ENCODE data around the gene RSPH6A. TPM values are rescaled to one million over a fixed set of nuclear protein-coding genes. Genes with fewer than 3 reads are reported as not detected.

RSPH6A gene
- total and polyA plus RNA-seq, 2 experiments from 2014 or later: not detected

DNA sequence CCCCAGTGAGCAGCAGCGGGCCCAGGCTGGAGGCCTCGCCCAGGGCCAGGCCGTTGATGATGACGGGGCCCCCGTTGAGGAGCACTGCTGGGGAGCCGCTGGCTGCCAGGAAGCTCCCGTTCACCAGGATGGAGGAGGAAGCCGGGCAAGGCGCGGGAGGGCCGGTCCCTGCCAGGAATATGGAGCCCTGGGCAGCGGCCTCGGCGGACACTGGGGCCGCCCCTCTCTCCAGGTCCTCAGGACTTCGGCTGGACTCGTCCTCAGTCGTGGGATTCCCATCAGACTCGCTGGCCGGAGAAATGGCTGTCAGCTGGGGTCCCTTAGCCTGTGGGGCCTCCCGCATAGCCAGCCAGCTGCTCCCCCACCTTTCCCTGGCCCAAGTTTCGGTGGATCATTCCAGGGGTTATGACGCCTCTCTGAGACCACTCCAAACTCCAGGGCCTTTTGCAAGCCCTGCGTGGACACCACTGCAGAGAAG is 48.2 kb downstream of the RSPH6A start:
- WGBS, 2 experiments (ENCODE audit: low coverage in 1 of 2, low lambda C conversion rate in 2 of 2, missing lambda C conversion rate in 2 of 2): 2 to 3% methylated on average over 20 to 21 of the region's 24 CpGs
- H3K4me1 ChIP-seq (ENCODE audit: insufficient read depth): peaks cover 5% of the 10 kb centered on the region; the same call in 1 of the 2 replicates

DNA sequence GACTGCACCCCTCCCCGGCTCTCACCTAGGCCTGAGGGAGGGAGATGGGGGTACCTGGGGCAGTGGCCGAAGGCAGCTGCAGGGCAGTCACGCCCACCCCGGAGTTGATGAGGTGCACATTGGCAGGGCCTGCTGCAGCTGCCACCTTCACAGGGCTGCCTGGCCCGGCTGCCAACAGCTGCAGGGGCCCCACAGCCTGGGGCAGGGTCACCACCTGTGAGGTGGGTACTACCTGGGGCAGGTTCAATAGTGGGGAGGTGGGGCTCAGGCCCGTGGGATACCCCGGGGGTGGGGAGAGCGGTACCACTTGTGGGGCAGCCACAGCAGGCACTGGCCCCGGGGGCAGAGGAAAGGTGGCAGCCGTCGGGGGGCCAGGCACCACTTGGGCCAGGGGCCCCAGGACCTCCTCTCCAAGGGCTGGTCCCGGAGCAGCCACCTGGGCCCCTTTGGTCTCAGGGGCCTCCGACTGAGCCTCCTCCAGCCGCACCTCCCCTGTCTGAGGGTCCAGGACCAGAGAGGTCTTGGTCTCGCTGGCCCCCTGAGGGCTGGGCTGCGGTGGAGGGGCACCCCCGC is 48.7 kb downstream of the RSPH6A start:
- Histone ChIP-seq H3K27ac (peak overlapping the region; percentile 94), H3K4me2 (ENCODE audit: unreplicated experiment) (peak overlapping the region; percentile 95), H3K36me3 (ENCODE audit: low read depth) (no peaks in the 10 kb centered on the region), H3F3A (ENCODE audit: insufficient read depth) (peaks cover 5% of the 10 kb centered on the region; the same call in 1 of the 2 replicates), H3K79me2 (ENCODE audit: insufficient read depth) (peaks cover 18% of the 10 kb centered on the region; the same call in 1 of the 2 replicates), H3K4me3 (peak overlapping the region; percentile 95), H3K4me1 (ENCODE audit: insufficient read depth) (peaks cover 5% of the 10 kb centered on the region; the same call in 1 of the 2 replicates), H3K9ac (peak overlapping the region; percentile 95), H4K20me1 (ENCODE audit: insufficient read depth) (no peaks in the 10 kb centered on the region), H3K9me3 (ENCODE audit: low read depth) (no peaks in the 10 kb centered on the region), H3K9me2 (ENCODE audit: insufficient read depth) (no peaks in the 10 kb centered on the region), H3K27me3 (replicated peaks; ENCODE audit: insufficient read depth) (no peaks in the 10 kb centered on the region), H2AFZ (0 out of 2 replicates have a peak overlapping the region, but pooled peaks have one; percentile 52)
- TF ChIP-seq EZH2 (IDR thresholded peaks at IDR 0.05; ENCODE audit: insufficient read depth, poor library complexity, severe bottlenecking): no peak
- no peak for TF ChIP-seq EZH2phosphoT487 (IDR thresholded peaks at IDR 0.05; ENCODE audit: insufficient read depth, low read depth)
- in situ Hi-C loops (cut with MboI): no loop called here
- no peak for DNase-seq
- WGBS, 2 experiments (ENCODE audit: low coverage in 1 of 2, low lambda C conversion rate in 2 of 2, missing lambda C conversion rate in 2 of 2): 61 to 77% methylated on average over 7 to 16 of the region's 17 CpGs

More for the DNA sequence above, 48.2 kb downstream of the RSPH6A start:
- no peak for TF ChIP-seq EZH2phosphoT487 (IDR thresholded peaks at IDR 0.05; ENCODE audit: insufficient read depth, low read depth)
- TF ChIP-seq EZH2 (IDR thresholded peaks at IDR 0.05; ENCODE audit: insufficient read depth, poor library complexity, severe bottlenecking): no peak
- Histone ChIP-seq H3K9me3 (ENCODE audit: low read depth) (no peaks in the 10 kb centered on the region), H3F3A (ENCODE audit: insufficient read depth) (peaks cover 7% of the 10 kb centered on the region; the same call in 1 of the 2 replicates), H3K27me3 (replicated peaks; ENCODE audit: insufficient read depth) (no peaks in the 10 kb centered on the region), H3K79me2 (ENCODE audit: insufficient read depth) (peaks cover 18% of the 10 kb centered on the region; the same call in 1 of the 2 replicates), H3K36me3 (ENCODE audit: low read depth) (no peaks in the 10 kb centered on the region), H3K9ac (peak overlapping the region; percentile 95), H2AFZ (peak overlapping the region; percentile 52), H3K4me2 (ENCODE audit: unreplicated experiment) (peak overlapping the region; percentile 95), H3K9me2 (ENCODE audit: insufficient read depth) (no peaks in the 10 kb centered on the region), H4K20me1 (ENCODE audit: insufficient read depth) (no peaks in the 10 kb centered on the region), H3K27ac (peak overlapping the region; percentile 94), H3K4me3 (peak overlapping the region; percentile 95)
- in situ Hi-C loops (cut with MboI): no loop called here
- peak; percentile 71 for DNase-seq

DNA sequence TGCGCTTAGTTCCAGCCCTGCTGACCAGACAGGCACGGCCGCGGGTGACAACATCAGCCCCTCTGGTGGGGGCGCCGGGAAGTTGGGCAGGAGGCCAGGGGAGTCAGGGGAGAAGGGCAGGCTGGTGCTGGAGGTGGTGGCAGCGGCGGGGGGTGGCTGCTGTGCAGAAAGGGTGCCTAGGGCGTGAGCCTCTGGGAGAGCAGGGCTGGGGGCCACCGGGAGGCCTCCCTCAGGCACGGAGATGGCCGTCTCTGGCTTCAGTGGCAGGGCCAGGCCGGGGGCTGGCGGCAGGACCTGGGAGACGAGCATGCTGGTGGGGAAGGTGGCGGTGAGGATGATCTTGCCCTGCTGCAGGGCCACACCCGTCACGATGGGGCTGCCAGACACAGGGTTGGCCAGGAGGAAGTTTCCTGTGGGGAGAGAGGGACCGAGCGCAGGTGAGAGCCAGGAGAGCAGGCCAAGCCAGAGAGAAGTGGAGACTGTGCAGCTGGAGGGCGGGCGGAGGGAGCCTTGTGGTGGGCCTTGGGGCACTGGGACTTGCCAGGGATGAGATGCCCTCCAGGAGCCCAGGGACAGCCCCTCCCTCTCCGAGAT is 49.3 kb downstream of the RSPH6A start:
- H3K4me2 ChIP-seq (ENCODE audit: unreplicated experiment): no peak overlapping the region
- TF ChIP-seq EZH2 (IDR thresholded peaks at IDR 0.05; ENCODE audit: insufficient read depth, poor library complexity, severe bottlenecking) (no peak), EZH2phosphoT487 (IDR thresholded peaks at IDR 0.05; ENCODE audit: insufficient read depth, low read depth) (no peak)
- no peak overlapping the region for H3K27ac ChIP-seq
- H3K9me3 ChIP-seq (ENCODE audit: low read depth): no peaks in the 10 kb centered on the region
- no peak overlapping the region for H3K4me3 ChIP-seq
- peaks cover 5% of the 10 kb centered on the region; the same call in 1 of the 2 replicates for H3F3A ChIP-seq (ENCODE audit: insufficient read depth)
- no peaks in the 10 kb centered on the region for H4K20me1 ChIP-seq (ENCODE audit: insufficient read depth)
- in situ Hi-C loops (cut with MboI): no loop called here
- H2AFZ ChIP-seq: no peak overlapping the region
- H3K79me2 ChIP-seq (ENCODE audit: insufficient read depth): peaks cover 18% of the 10 kb centered on the region; the same call in 1 of the 2 replicates
- H3K36me3 ChIP-seq (ENCODE audit: low read depth): no peaks in the 10 kb centered on the region
- H3K4me1 ChIP-seq (ENCODE audit: insufficient read depth): peaks cover 5% of the 10 kb centered on the region; the same call in 1 of the 2 replicates
- peak overlapping the region; percentile 95; the same call in 1 of the 2 replicates for H3K9ac ChIP-seq
- WGBS, 2 experiments (ENCODE audit: low coverage in 1 of 2, low lambda C conversion rate in 2 of 2, missing lambda C conversion rate in 2 of 2): 86% methylated on average over 18 to 23 of the region's 23 CpGs
- DNase-seq: no peak
- H3K27me3 ChIP-seq (replicated peaks; ENCODE audit: insufficient read depth): no peaks in the 10 kb centered on the region
- no peaks in the 10 kb centered on the region for H3K9me2 ChIP-seq (ENCODE audit: insufficient read depth)

DNA sequence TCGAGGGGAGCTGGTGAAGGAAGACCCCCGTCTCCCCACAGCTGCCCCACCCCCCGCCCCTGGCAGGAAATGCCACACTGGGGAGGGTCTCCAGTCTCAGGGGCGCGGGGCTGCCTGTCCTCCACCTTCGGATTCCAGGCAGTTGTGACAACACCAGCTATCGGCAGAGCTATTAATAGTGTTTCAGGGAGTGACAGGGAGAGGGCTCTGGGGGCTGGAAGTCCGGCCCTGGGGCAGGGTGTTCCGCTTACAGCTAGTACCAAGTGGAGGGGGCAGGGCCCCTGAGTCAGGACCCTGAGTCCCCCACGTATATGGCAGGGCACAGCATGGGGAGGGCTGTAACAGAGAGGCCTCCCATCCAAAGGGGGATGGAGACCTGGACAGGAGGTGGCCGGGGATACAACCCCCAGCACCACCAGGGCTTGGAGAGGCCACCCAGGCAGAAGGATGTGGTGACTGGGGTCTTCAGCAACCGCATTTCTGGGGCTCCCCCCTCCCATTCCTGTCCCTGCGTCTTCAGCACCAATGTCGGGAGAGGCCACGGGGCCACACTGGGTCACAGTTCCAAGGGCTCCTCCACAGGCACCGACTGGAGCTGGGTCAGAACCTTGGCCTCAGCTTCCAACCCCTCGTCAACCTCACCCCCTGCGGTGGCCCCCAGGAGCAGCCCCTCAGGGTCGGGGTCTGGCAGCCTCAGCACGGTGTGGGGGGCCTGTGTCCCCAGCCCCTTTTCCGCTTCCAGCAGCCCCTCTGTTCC is 50.0 kb downstream of the RSPH6A start:
- Histone ChIP-seq H3K9me2 (ENCODE audit: insufficient read depth) (no peaks in the 10 kb centered on the region), H3K4me1 (ENCODE audit: insufficient read depth) (peaks cover 5% of the 10 kb centered on the region; the same call in 1 of the 2 replicates), H3K9ac (no peak overlapping the region), H3K27ac (no peak overlapping the region), H3K27me3 (replicated peaks; ENCODE audit: insufficient read depth) (no peaks in the 10 kb centered on the region), H3F3A (ENCODE audit: insufficient read depth) (peaks cover 5% of the 10 kb centered on the region; the same call in 1 of the 2 replicates), H3K4me2 (ENCODE audit: unreplicated experiment) (no peak overlapping the region), H3K9me3 (ENCODE audit: low read depth) (no peaks in the 10 kb centered on the region), H3K4me3 (no peak overlapping the region), H4K20me1 (ENCODE audit: insufficient read depth) (no peaks in the 10 kb centered on the region), H2AFZ (no peak overlapping the region), H3K36me3 (ENCODE audit: low read depth) (no peaks in the 10 kb centered on the region), H3K79me2 (ENCODE audit: insufficient read depth) (peaks cover 18% of the 10 kb centered on the region; the same call in 1 of the 2 replicates)
- no peak for DNase-seq
- in situ Hi-C loops (cut with MboI): no loop called here
- TF ChIP-seq EZH2 (IDR thresholded peaks at IDR 0.05; ENCODE audit: insufficient read depth, poor library complexity, severe bottlenecking): no peak
- 63 to 66% methylated on average over 19 to 21 of the region's 21 CpGs for WGBS, 2 experiments (ENCODE audit: low coverage in 1 of 2, low lambda C conversion rate in 2 of 2, missing lambda C conversion rate in 2 of 2)

Measured in GM23248 (cell line).